Measurements from ENCODE around the gene XKRX.

XKRX gene

GRCh38 chrX:100928660-100929613 lies at the start of gene XKRX:
XKRX (minus strand) TSS chrX:100928917; CDS start chrX:100928304, 613 bp downstream.
- H3K27ac ChIP-seq (ENCODE audit: low read depth, low read length), result no peak within 1 kb of the TSS
- no peaks in the 10 kb centered on the region for H3K27me3 ChIP-seq (ENCODE audit: control insufficient read depth, insufficient read depth, low read length)
- H3K4me1 ChIP-seq (ENCODE audit: control insufficient read depth, insufficient read depth, low read length), result no peaks in the 10 kb centered on the region
- peak within 1 kb of the TSS; percentile 62 for H3K4me3 ChIP-seq (ENCODE audit: low read length)
- no peaks in the 10 kb centered on the region for H3K36me3 ChIP-seq (ENCODE audit: control insufficient read depth, insufficient read depth, low read length)
- H3K9ac ChIP-seq (ENCODE audit: low read length), result no peak within 1 kb of the TSS

GRCh38 chrX:100976211-100976610 lies 47.5 kb upstream of the XKRX start:
- no peak overlapping the region for H3K9ac ChIP-seq (ENCODE audit: low read length)
- no peak overlapping the region for H3K27ac ChIP-seq (ENCODE audit: low read depth, low read length)
- no peak overlapping the region for H3K4me3 ChIP-seq (ENCODE audit: low read length)
- no peaks in the 10 kb centered on the region for H3K27me3 ChIP-seq (ENCODE audit: control insufficient read depth, insufficient read depth, low read length)
- no peaks in the 10 kb centered on the region for H3K4me1 ChIP-seq (ENCODE audit: control insufficient read depth, insufficient read depth, low read length)
- no peaks in the 10 kb centered on the region for H3K36me3 ChIP-seq (ENCODE audit: control insufficient read depth, insufficient read depth, low read length)

- Histone ChIP-seq H3K4me3 (ENCODE audit: low read length) (no peak overlapping the region), H3K9ac (ENCODE audit: low read length) (no peak overlapping the region), H3K4me1 (ENCODE audit: control insufficient read depth, insufficient read depth, low read length) (no peaks in the 10 kb centered on the region), H3K27me3 (ENCODE audit: control insufficient read depth, insufficient read depth, low read length) (no peaks in the 10 kb centered on the region), H3K36me3 (ENCODE audit: control insufficient read depth, insufficient read depth, low read length) (no peaks in the 10 kb centered on the region), H3K27ac (ENCODE audit: low read depth, low read length) (no peak overlapping the region)
These were observed 46.5 kb upstream of the XKRX start for GRCh38 chrX:100975212-100975611.

GRCh38 chrX:100973411-100973810 lies 44.7 kb upstream of the XKRX start:
- H3K27ac ChIP-seq (ENCODE audit: low read depth, low read length), result no peak overlapping the region
- H3K4me3 ChIP-seq (ENCODE audit: low read length), result no peak overlapping the region
- H3K4me1 ChIP-seq (ENCODE audit: control insufficient read depth, insufficient read depth, low read length), result no peaks in the 10 kb centered on the region
- no peak overlapping the region for H3K9ac ChIP-seq (ENCODE audit: low read length)
- H3K36me3 ChIP-seq (ENCODE audit: control insufficient read depth, insufficient read depth, low read length), result no peaks in the 10 kb centered on the region
- H3K27me3 ChIP-seq (ENCODE audit: control insufficient read depth, insufficient read depth, low read length), result no peaks in the 10 kb centered on the region

GRCh38 chrX:100969936-100970335 lies 41.2 kb upstream of the XKRX start:
- Histone ChIP-seq H3K4me3 (ENCODE audit: low read length) (no peak overlapping the region), H3K27me3 (ENCODE audit: control insufficient read depth, insufficient read depth, low read length) (no peaks in the 10 kb centered on the region), H3K9ac (ENCODE audit: low read length) (no peak overlapping the region), H3K4me1 (ENCODE audit: control insufficient read depth, insufficient read depth, low read length) (no peaks in the 10 kb centered on the region), H3K36me3 (ENCODE audit: control insufficient read depth, insufficient read depth, low read length) (no peaks in the 10 kb centered on the region), H3K27ac (ENCODE audit: low read depth, low read length) (no peak overlapping the region)

- Histone ChIP-seq H3K4me1 (ENCODE audit: control insufficient read depth, insufficient read depth, low read length) (no peaks in the 10 kb centered on the region), H3K27me3 (ENCODE audit: control insufficient read depth, insufficient read depth, low read length) (no peaks in the 10 kb centered on the region), H3K36me3 (ENCODE audit: control insufficient read depth, insufficient read depth, low read length) (no peaks in the 10 kb centered on the region), H3K4me3 (ENCODE audit: low read length) (no peak within 1 kb of the TSS), H3K9ac (ENCODE audit: low read length) (no peak within 1 kb of the TSS), H3K27ac (ENCODE audit: low read depth, low read length) (no peak within 1 kb of the TSS)
These were observed 40.7 kb upstream of the XKRX start, which contains the start of gene ARL13A for GRCh38 chrX:100969408-100969807. ARL13A (plus strand) TSS chrX:100969708; CDS start chrX:100973690, 3,982 bp downstream.

GRCh38 chrX:100964362-100964761 lies 35.6 kb upstream of the XKRX start:
- Histone ChIP-seq H3K27ac (ENCODE audit: low read depth, low read length) (no peak overlapping the region), H3K4me3 (ENCODE audit: low read length) (no peak overlapping the region), H3K27me3 (ENCODE audit: control insufficient read depth, insufficient read depth, low read length) (no peaks in the 10 kb centered on the region), H3K9ac (ENCODE audit: low read length) (no peak overlapping the region), H3K4me1 (ENCODE audit: control insufficient read depth, insufficient read depth, low read length) (no peaks in the 10 kb centered on the region), H3K36me3 (ENCODE audit: control insufficient read depth, insufficient read depth, low read length) (no peaks in the 10 kb centered on the region)

- Histone ChIP-seq H3K4me1 (ENCODE audit: control insufficient read depth, insufficient read depth, low read length) (no peaks in the 10 kb centered on the region), H3K27me3 (ENCODE audit: control insufficient read depth, insufficient read depth, low read length) (no peaks in the 10 kb centered on the region), H3K4me3 (ENCODE audit: low read length) (no peak overlapping the region), H3K27ac (ENCODE audit: low read depth, low read length) (no peak overlapping the region), H3K9ac (ENCODE audit: low read length) (no peak overlapping the region), H3K36me3 (ENCODE audit: control insufficient read depth, insufficient read depth, low read length) (no peaks in the 10 kb centered on the region)
These were observed 34.1 kb upstream of the XKRX start for GRCh38 chrX:100962811-100963210.

- Histone ChIP-seq H3K9ac (ENCODE audit: low read length) (no peak overlapping the region), H3K27me3 (ENCODE audit: control insufficient read depth, insufficient read depth, low read length) (no peaks in the 10 kb centered on the region), H3K4me1 (ENCODE audit: control insufficient read depth, insufficient read depth, low read length) (no peaks in the 10 kb centered on the region), H3K27ac (ENCODE audit: low read depth, low read length) (no peak overlapping the region), H3K4me3 (ENCODE audit: low read length) (no peak overlapping the region), H3K36me3 (ENCODE audit: control insufficient read depth, insufficient read depth, low read length) (no peaks in the 10 kb centered on the region)
These were observed 19.8 kb upstream of the XKRX start for GRCh38 chrX:100948557-100948956.

- Histone ChIP-seq H3K4me1 (ENCODE audit: control insufficient read depth, insufficient read depth, low read length) (no peaks in the 10 kb centered on the region), H3K4me3 (ENCODE audit: low read length) (no peak overlapping the region), H3K36me3 (ENCODE audit: control insufficient read depth, insufficient read depth, low read length) (no peaks in the 10 kb centered on the region), H3K27me3 (ENCODE audit: control insufficient read depth, insufficient read depth, low read length) (no peaks in the 10 kb centered on the region), H3K9ac (ENCODE audit: low read length) (no peak overlapping the region), H3K27ac (ENCODE audit: low read depth, low read length) (no peak overlapping the region)
These were observed 17.7 kb upstream of the XKRX start for GRCh38 chrX:100946299-100946927.

GRCh38 chrX:100944601-100945000 lies 15.9 kb upstream of the XKRX start:
- H3K27ac ChIP-seq (ENCODE audit: low read depth, low read length), result no peak overlapping the region
- H3K4me3 ChIP-seq (ENCODE audit: low read length), result no peak overlapping the region
- H3K4me1 ChIP-seq (ENCODE audit: control insufficient read depth, insufficient read depth, low read length), result no peaks in the 10 kb centered on the region
- H3K27me3 ChIP-seq (ENCODE audit: control insufficient read depth, insufficient read depth, low read length), result no peaks in the 10 kb centered on the region
- no peak overlapping the region for H3K9ac ChIP-seq (ENCODE audit: low read length)
- H3K36me3 ChIP-seq (ENCODE audit: control insufficient read depth, insufficient read depth, low read length), result no peaks in the 10 kb centered on the region

- H3K27ac ChIP-seq (ENCODE audit: low read depth, low read length), result no peak overlapping the region
- H3K27me3 ChIP-seq (ENCODE audit: control insufficient read depth, insufficient read depth, low read length), result no peaks in the 10 kb centered on the region
- H3K9ac ChIP-seq (ENCODE audit: low read length), result no peak overlapping the region
- no peak overlapping the region for H3K4me3 ChIP-seq (ENCODE audit: low read length)
- H3K36me3 ChIP-seq (ENCODE audit: control insufficient read depth, insufficient read depth, low read length), result no peaks in the 10 kb centered on the region
- no peaks in the 10 kb centered on the region for H3K4me1 ChIP-seq (ENCODE audit: control insufficient read depth, insufficient read depth, low read length)
These were observed 10.6 kb upstream of the XKRX start for GRCh38 chrX:100939333-100939732.
